Fibroblast of lung (primary cell): ENCODE measurements around the gene ANK2. TPM values are rescaled to one million over a fixed set of nuclear protein-coding genes. Genes with fewer than 3 reads are reported as not detected.

Experiments used
- DNase-seq, 2 donors: peaks; one replicate each; pipeline versions ENCODE4 v3.0.0 to v3.0.0-alpha.2; 2010; ENCODE audit warnings: low read depth in 2 of 2
- H2AFZ ChIP-seq: 2 replicates; pipeline ENCODE4 v1.5.1; 2012; ENCODE audit warnings: low read length, control low read depth, inconsistent platforms
- H3K27ac ChIP-seq: 2 replicates; pipeline ENCODE4 v1.5.1; 2011; ENCODE audit warnings: low read length, control low read depth; ENCODE audit not compliant: insufficient read depth
- H3K27me3 ChIP-seq: 2 replicates; pipeline ENCODE4 v1.5.1; 2011; ENCODE audit warnings: mild to moderate bottlenecking, low read length; ENCODE audit not compliant: control insufficient read depth, insufficient read depth
- H3K36me3 ChIP-seq: 2 replicates; pipeline ENCODE4 v1.5.1; 2011; ENCODE audit warnings: low read length; ENCODE audit not compliant: control insufficient read depth, insufficient read depth
- H3K4me1 ChIP-seq: 2 replicates; pipeline ENCODE4 v1.5.1; 2011; ENCODE audit warnings: low read length; ENCODE audit not compliant: control insufficient read depth, insufficient read depth; ENCODE audit errors: extremely low read depth
- H3K4me2 ChIP-seq: 2 replicates; pipeline ENCODE4 v1.5.1; 2011; ENCODE audit warnings: low read length, control low read depth; ENCODE audit not compliant: insufficient read depth; ENCODE audit errors: extremely low read depth
- H3K4me3 ChIP-seq, 4 experiments: fragments of 200-600 bp in 1 of 4; sonication (generic) in 1 of 4; replicated peaks in 1 of 4; 2 replicates each; pipeline ENCODE4 v1.5.1; 2011 to 2016; ENCODE audit warnings: low read length in 4 of 4, low read depth in 3 of 4, mild to moderate bottlenecking in 3 of 4, control low read depth in 2 of 4, inconsistent platforms in 1 of 4, mixed read lengths in 1 of 4; ENCODE audit not compliant: insufficient read depth in 1 of 4; ENCODE audit errors: control extremely low read depth in 1 of 4
- H3K79me2 ChIP-seq: 2 replicates; pipeline ENCODE4 v1.5.1; 2012; ENCODE audit warnings: mild to moderate bottlenecking, low read length, inconsistent platforms; ENCODE audit not compliant: control insufficient read depth, insufficient read depth
- H3K9ac ChIP-seq: 2 replicates; pipeline ENCODE4 v1.5.1; 2011; ENCODE audit warnings: mild to moderate bottlenecking, low read length, control low read depth; ENCODE audit not compliant: insufficient read depth
- H3K9me3 ChIP-seq: 2 replicates; pipeline ENCODE4 v1.5.1; 2012; ENCODE audit warnings: low read depth, low read length; ENCODE audit not compliant: control insufficient read depth, insufficient read depth
- H4K20me1 ChIP-seq: 2 replicates; pipeline ENCODE4 v1.5.1; 2011; ENCODE audit warnings: low read length; ENCODE audit not compliant: control insufficient read depth, insufficient read depth; ENCODE audit errors: extremely low read depth
- CTCF ChIP-seq, 2 donors: IDR thresholded peaks in 1 of 2; conservative IDR thresholded peaks in 1 of 2; 1 replicate in 1 of 2; 2 replicates in 1 of 2; pipeline ENCODE4 v1.5.1; 2011 to 2012; ENCODE audit warnings: low read length in 2 of 2, control low read depth in 1 of 2, inconsistent platforms in 1 of 2, low read depth in 1 of 2, mild to moderate bottlenecking in 1 of 2
- EZH2 ChIP-seq: IDR thresholded peaks from 2 replicates; pipeline ENCODE4 v1.5.1; 2012; ENCODE audit warnings: low read length, control low read depth, mild to moderate bottlenecking; ENCODE audit errors: missing control alignments
- polyA plus RNA-seq, 2 donors: library from polyadenylated mRNA; depleted of rRNA in 1 of 2; stranded (reverse) in 1 of 2; unstranded in 1 of 2; fragments of >200 nt; gene quantifications; 2 replicates each; pipeline ENCODE4 v1.2.1, GENCODE V29; 2011 to 2012; ENCODE audit warnings: missing spikeins in 1 of 2
- total RNA-seq: library from RNA; depleted of rRNA; stranded (reverse); fragments of >200 nt; gene quantifications from 2 replicates; pipeline ENCODE4 v1.2.1, GENCODE V29; 2014

ANK2 gene
- total and polyA plus RNA-seq, 2 donors (not counting 1 experiment from before 2014, with no cell fraction given): 10.9 to 95.1 TPM

- Histone ChIP-seq H3K27me3 (no peaks in the 10 kb centered on the region), H3K9ac (no peak overlapping the region), H3K4me3 (no peak overlapping the region), H4K20me1 (no peaks in the 10 kb centered on the region), H3K4me2 (no peak overlapping the region), H3K4me1 (no peaks in the 10 kb centered on the region), H3K36me3 (no peaks in the 10 kb centered on the region), H3K79me2 (no peaks in the 10 kb centered on the region), H3K27ac (no peak overlapping the region), H2AFZ (no peak overlapping the region), H3K9me3 (no peaks in the 10 kb centered on the region)
- DNase-seq: no peak
- TF ChIP-seq CTCF (conservative IDR thresholded peaks at IDR 0.05 in 1 of 2, IDR thresholded peaks at IDR 0.05 in 1 of 2; ENCODE audit: low read depth in 1 of 2, low read length in 2 of 2) (no peak), EZH2 (no peak)
Observed at GRCh38 chr4:113303315-113303714, 253.9 kb downstream of the ANK2 start.

- DNase-seq: no peak
- no peak for TF ChIP-seq EZH2
- no peak overlapping the region for H2AFZ ChIP-seq
- H3K79me2 ChIP-seq: no peaks in the 10 kb centered on the region
- no peak overlapping the region for H3K9ac ChIP-seq
- no peaks in the 10 kb centered on the region for H4K20me1 ChIP-seq
- no peaks in the 10 kb centered on the region for H3K9me3 ChIP-seq
- H3K4me2 ChIP-seq: no peak overlapping the region
- H3K27ac ChIP-seq: no peak overlapping the region
- H3K4me1 ChIP-seq: no peaks in the 10 kb centered on the region
- no peaks in the 10 kb centered on the region for H3K27me3 ChIP-seq
- no peaks in the 10 kb centered on the region for H3K36me3 ChIP-seq
- H3K4me3 ChIP-seq: no peak overlapping the region
Observed at GRCh38 chr4:113311047-113311446, 261.6 kb downstream of the ANK2 start.

GRCh38 chr4:113312529-113312928 lies 263.1 kb downstream of the ANK2 start:
- no peak overlapping the region for H2AFZ ChIP-seq
- TF ChIP-seq CTCF (conservative IDR thresholded peaks at IDR 0.05 in 1 of 2, IDR thresholded peaks at IDR 0.05 in 1 of 2; ENCODE audit: low read depth in 1 of 2, low read length in 2 of 2) (no peak), EZH2 (no peak)
- H3K4me3 ChIP-seq: no peak overlapping the region
- H3K27me3 ChIP-seq: no peaks in the 10 kb centered on the region
- no peaks in the 10 kb centered on the region for H3K4me1 ChIP-seq
- H3K9me3 ChIP-seq: no peaks in the 10 kb centered on the region
- no peaks in the 10 kb centered on the region for H3K79me2 ChIP-seq
- no peak overlapping the region for H3K9ac ChIP-seq
- no peaks in the 10 kb centered on the region for H4K20me1 ChIP-seq
- H3K4me2 ChIP-seq: no peak overlapping the region
- H3K36me3 ChIP-seq: no peaks in the 10 kb centered on the region
- no peak for DNase-seq
- no peak overlapping the region for H3K27ac ChIP-seq
